Effector memory CD8-positive, alpha-beta T cell (primary cell): ENCODE data around the gene PSMD6.

ENCODE experiments used
- ATAC-seq: fragments of 150-1000 bp; cut with Tn5 transposase; replicated peaks from 2 replicates; pipeline ENCODE4 v1.10.0; 2021; ENCODE audit warnings: mild to moderate bottlenecking, moderate library complexity
- DNase-seq, 3 experiments: peaks; one replicate each; pipeline ENCODE4 v3.0.0; 2021
- H3K27ac Mint-ChIP-seq, 2 donors: one replicate each; pipeline ENCODE4 v1.8.0; 2022; ENCODE audit warnings: mild to moderate bottlenecking in 2 of 2, mixed read lengths in 2 of 2, moderate library complexity in 2 of 2
- H3K27me3 Mint-ChIP-seq, 2 donors: one replicate each; pipeline ENCODE4 v1.8.0; 2022; ENCODE audit warnings: mixed read lengths in 2 of 2
- H3K36me3 Mint-ChIP-seq: one replicate; pipeline ENCODE4 v1.8.0; 2022; ENCODE audit warnings: mild to moderate bottlenecking, moderate library complexity, mixed read lengths; ENCODE audit not compliant: insufficient read depth
- H3K4me1 Mint-ChIP-seq, 2 donors: one replicate each; pipeline ENCODE4 v1.8.0; 2022; ENCODE audit warnings: low read depth in 2 of 2, mixed read lengths in 2 of 2
- H3K4me3 Mint-ChIP-seq, 2 donors: one replicate each; pipeline ENCODE4 v1.8.0; 2022; ENCODE audit warnings: mild to moderate bottlenecking in 2 of 2, mixed read lengths in 2 of 2, moderate library complexity in 2 of 2
- H3K9me3 Mint-ChIP-seq, 2 donors: one replicate each; pipeline ENCODE4 v1.8.0; 2022; ENCODE audit warnings: mixed read lengths in 2 of 2

The PSMD6 gene

DNA sequence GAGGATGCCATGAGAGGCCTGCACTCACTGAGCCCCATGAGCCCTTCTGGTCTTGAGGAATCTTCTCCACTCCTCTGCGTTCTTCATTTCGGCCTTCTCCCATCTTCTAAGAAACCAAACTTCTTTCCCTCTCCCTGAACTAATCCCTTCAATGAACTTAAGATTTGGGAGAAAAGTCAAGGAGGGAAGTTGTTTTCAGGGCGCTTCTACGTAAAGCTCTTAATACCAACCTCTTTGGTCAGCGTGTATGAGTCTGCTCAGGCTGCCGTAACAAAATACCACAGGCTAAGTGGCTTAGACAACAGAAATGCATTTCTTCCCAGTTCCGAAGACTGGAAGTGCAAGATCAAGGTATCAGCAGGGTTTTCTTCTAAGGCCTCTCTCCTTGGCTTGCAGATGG is 13.8 kb upstream of the PSMD6 start:
- Mint-ChIP-seq H3K4me1 (no peaks in the 10 kb centered on the region), H3K27me3 (peaks cover 31 to 50% of the 10 kb centered on the region in 2 donors), H3K36me3 (peaks cover 2% of the 10 kb centered on the region), H3K27ac (no peak overlapping the region), H3K9me3 (no peaks in the 10 kb centered on the region), H3K4me3 (no peak overlapping the region)
- ATAC-seq: no peak
- DNase-seq: no peak

DNA sequence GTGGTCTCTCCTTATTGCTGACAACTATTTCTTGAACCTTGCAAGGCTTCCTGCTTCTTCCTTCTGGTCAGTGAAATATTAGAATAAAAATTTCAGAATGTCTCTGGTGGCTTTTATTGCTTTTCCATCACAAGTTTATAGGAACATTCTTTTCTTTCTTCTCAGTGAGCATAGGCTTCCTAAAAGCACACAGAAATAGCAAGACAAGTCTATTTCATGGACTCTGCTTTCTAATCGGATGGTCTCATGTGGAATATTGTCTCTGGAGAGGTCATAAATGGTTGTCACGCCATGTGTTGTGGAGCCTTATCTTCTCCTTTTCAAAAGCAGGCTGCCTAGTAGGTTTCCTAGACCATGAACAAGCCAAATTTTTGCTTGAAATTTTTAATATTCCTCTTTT is 9.8 kb upstream of the PSMD6 start:
- peaks cover 27 to 32% of the 10 kb centered on the region in 2 donors for H3K27me3 Mint-ChIP-seq
- no peak for DNase-seq
- no peaks in the 10 kb centered on the region for H3K36me3 Mint-ChIP-seq
- H3K9me3 Mint-ChIP-seq: no peaks in the 10 kb centered on the region
- H3K27ac Mint-ChIP-seq: no peak overlapping the region
- peaks cover 2 to 5% of the 10 kb centered on the region in 2 donors for H3K4me1 Mint-ChIP-seq
- H3K4me3 Mint-ChIP-seq: no peak overlapping the region
- no peak for ATAC-seq

DNA sequence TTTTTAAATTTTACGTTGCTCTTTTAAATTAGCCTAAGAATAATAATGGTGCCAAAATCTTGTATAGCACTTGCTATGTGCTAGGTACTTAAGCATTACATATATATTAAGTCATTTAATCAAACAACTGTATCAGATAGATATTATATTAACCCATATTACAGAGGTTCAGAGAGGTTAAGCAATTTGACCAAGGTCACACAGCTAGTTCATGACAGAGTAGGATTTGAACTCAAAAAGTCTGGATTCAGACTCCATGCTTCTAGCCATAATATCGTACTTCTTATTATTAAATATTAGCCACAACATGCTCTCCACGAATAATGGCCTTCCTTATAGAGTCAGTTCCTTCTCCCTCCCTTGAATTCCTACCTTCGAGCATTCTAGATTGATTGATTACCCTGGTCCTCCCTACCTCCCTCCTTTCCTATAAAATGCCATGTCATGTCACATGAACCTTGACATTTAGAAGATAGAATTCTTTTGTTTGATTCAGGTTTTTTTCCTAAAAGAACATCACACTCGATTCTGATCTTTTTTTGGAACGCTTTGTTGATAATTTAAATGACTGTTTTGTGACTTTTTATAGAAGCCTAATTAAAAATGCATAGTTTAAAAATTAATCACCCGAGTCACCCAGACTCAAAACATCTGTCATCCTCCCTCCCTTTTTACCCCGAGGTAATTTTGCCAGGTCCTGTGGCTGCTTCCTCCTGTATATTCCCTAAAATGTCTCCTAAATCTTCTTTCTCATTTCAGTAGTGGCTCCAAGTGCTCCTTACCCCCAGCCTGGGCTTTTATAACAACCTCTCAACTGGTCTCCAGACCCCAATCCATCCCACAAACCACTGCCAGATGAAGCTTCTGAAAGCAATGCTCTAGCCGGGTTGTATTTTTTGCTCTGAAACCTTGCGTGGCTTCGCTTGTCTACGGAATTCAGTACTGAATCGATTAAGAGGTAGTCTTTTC is 8.5 kb upstream of the PSMD6 start:
- Mint-ChIP-seq H3K9me3 (no peaks in the 10 kb centered on the region), H3K36me3 (no peaks in the 10 kb centered on the region), H3K4me1 (peaks cover 2 to 5% of the 10 kb centered on the region in 2 donors), H3K27me3 (peaks cover 27 to 32% of the 10 kb centered on the region in 2 donors), H3K27ac (no peak overlapping the region), H3K4me3 (peak overlapping the region in 1 of 2 donors; percentile 3)
- DNase-seq (no peak), ATAC-seq (no peak)

DNA sequence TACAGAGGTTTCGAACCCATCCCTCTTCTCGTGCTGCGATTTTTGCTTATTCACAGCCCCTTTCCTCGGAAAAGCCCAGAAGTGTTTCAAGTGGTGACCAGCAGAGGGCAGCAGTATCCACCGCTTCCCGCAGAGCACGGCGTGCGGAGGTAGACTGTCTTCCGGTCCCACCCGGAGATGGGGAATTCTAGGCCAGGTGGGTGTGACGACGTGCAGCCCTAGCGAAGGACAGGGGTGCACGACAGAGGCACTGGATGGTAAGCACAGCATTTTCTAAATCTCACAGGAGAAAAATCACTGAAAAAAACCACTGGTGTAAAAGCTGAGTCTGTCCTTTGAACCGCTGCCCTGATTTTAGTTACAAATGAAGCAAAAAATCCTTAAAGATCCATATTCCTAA is 7.4 kb upstream of the PSMD6 start:
- DNase-seq: peak; percentile 59 to 66 (median 65)
- H3K4me3 Mint-ChIP-seq: peak overlapping the region; percentile 78 to 79
- no peaks in the 10 kb centered on the region for H3K36me3 Mint-ChIP-seq
- H3K27me3 Mint-ChIP-seq: peaks cover 27 to 33% of the 10 kb centered on the region in 2 donors
- peaks cover 2 to 5% of the 10 kb centered on the region in 2 donors for H3K4me1 Mint-ChIP-seq
- ATAC-seq: peak; percentile 99
- no peaks in the 10 kb centered on the region for H3K9me3 Mint-ChIP-seq
- peak overlapping the region; percentile 31 to 58 for H3K27ac Mint-ChIP-seq

DNA sequence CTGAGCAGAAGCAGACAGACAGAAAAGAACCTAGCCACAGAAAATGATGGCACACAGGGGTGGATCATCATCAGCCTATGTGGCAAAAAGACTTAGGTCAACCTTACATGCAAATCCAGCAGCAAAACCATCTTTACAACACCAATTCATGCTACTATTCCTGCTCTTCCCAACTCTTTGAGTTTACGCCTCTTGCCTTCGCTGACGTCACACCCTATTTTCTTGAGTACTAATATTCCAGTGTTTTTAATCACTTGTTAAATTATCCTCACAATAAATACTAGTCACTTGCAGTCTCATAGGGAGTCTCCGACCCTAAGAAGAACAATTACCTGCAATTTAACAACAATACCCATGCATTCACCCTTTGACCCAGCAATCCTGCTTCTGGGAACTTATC is 6.0 kb upstream of the PSMD6 start:
- Mint-ChIP-seq H3K4me1 (peaks cover 3 to 5% of the 10 kb centered on the region in 2 donors), H3K27me3 (peaks cover 27 to 33% of the 10 kb centered on the region in 2 donors), H3K9me3 (no peaks in the 10 kb centered on the region), H3K4me3 (no peak overlapping the region), H3K36me3 (no peaks in the 10 kb centered on the region), H3K27ac (no peak overlapping the region)
- no peak for DNase-seq
- ATAC-seq: no peak

DNA sequence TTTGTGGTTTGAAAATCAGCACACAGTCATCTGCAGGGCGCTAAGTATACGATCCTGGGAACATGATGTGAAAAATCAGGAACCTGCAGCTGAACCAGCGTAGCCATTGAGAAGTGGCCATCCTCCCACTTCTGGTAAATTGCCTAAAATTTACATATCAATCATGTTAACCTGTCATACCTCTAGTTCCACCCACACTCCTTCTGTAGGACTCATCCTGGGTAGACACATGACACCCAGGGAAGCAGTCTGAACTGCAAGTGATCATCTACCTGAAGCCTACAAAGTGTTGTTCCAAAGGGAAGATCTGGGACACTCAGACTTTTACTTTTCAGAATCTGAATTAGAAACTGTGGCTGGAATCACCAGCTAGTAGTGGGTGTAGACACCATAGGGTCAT is 5.5 kb upstream of the PSMD6 start:
- Mint-ChIP-seq H3K4me1 (peaks cover 6 to 8% of the 10 kb centered on the region in 2 donors), H3K4me3 (no peak overlapping the region), H3K27ac (no peak overlapping the region), H3K36me3 (no peaks in the 10 kb centered on the region), H3K9me3 (no peaks in the 10 kb centered on the region), H3K27me3 (peaks cover 27 to 33% of the 10 kb centered on the region in 2 donors)
- no peak for DNase-seq
- no peak for ATAC-seq

DNA sequence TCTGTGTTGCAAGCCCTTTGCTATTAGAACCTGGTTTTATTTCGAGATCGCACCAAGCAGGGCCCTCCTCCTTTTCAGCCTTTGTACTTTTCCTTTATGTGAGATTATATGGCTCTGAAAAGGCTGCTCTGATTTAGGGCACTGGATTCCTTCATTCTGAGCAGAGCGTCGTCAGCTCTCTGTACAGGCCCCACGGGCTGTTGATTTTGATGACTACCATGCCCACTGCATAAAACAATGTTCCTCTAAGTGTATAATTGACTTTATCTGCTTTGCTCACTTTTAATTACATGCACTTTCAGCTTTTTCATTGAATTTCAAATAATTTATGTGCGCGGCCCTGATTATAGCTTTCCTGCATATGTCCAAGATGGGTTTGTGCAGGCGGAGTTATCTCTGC is 4.4 kb upstream of the PSMD6 start:
- peaks cover 8% of the 10 kb centered on the region for H3K36me3 Mint-ChIP-seq
- H3K9me3 Mint-ChIP-seq: no peaks in the 10 kb centered on the region
- no peak overlapping the region for H3K4me3 Mint-ChIP-seq

DNA sequence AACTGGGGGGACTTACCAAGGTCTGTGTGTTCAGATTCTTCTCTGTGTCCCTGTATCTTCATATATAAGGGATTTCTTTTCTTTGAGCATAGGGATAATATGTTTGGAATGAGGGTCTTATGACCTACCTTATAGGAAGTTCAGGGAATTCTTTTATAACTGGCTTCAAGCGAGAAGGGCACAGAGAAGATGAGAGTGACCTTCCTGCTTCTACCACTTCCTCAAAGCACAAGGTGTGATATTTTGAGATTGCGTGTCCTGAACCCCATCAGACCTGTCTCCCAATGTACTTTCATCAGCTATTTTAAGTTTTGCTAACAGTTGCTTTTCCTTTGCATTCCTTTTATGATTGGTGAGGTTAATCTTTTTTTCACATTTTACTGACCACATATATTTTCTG is 3.1 kb upstream of the PSMD6 start:
- Mint-ChIP-seq H3K9me3 (no peaks in the 10 kb centered on the region), H3K36me3 (peaks cover 21% of the 10 kb centered on the region), H3K27ac (no peak overlapping the region), H3K4me1 (peaks cover 22 to 25% of the 10 kb centered on the region in 2 donors), H3K27me3 (peaks cover 27 to 33% of the 10 kb centered on the region in 2 donors), H3K4me3 (no peak overlapping the region)
- ATAC-seq: no peak
- DNase-seq: no peak

More for the DNA sequence above, 4.4 kb upstream of the PSMD6 start:
- no peak for ATAC-seq
- no peak for DNase-seq
- Mint-ChIP-seq H3K4me1 (peaks cover 11 to 13% of the 10 kb centered on the region in 2 donors), H3K27ac (no peak overlapping the region), H3K27me3 (peaks cover 27 to 33% of the 10 kb centered on the region in 2 donors)

DNA sequence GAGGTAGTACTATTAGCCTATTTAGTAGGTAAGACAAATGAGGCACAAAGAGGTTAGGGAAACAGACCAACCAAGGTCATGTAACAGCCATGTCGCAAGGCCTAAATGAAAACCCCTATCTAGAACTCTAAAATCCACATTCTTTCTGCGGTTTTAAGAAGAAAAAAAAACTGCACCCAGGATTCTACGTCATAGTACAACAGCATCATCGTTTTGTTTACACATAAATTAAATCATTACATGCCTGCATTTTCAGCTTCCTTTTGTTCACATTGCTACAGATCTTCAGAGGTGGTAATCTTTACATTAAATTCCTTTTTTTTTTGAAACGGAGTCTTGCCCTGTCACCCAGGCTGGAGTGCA is 548 bp upstream of the PSMD6 start:
- no peak for ATAC-seq
- DNase-seq: no peak
- Mint-ChIP-seq H3K4me3 (peak overlapping the region; percentile 88 to 94), H3K27ac (peak overlapping the region; percentile 94 to 96), H3K36me3 (peaks cover 43% of the 10 kb centered on the region), H3K27me3 (peaks cover 19 to 22% of the 10 kb centered on the region in 2 donors), H3K9me3 (no peaks in the 10 kb centered on the region), H3K4me1 (peaks cover 24 to 27% of the 10 kb centered on the region in 2 donors)

DNA sequence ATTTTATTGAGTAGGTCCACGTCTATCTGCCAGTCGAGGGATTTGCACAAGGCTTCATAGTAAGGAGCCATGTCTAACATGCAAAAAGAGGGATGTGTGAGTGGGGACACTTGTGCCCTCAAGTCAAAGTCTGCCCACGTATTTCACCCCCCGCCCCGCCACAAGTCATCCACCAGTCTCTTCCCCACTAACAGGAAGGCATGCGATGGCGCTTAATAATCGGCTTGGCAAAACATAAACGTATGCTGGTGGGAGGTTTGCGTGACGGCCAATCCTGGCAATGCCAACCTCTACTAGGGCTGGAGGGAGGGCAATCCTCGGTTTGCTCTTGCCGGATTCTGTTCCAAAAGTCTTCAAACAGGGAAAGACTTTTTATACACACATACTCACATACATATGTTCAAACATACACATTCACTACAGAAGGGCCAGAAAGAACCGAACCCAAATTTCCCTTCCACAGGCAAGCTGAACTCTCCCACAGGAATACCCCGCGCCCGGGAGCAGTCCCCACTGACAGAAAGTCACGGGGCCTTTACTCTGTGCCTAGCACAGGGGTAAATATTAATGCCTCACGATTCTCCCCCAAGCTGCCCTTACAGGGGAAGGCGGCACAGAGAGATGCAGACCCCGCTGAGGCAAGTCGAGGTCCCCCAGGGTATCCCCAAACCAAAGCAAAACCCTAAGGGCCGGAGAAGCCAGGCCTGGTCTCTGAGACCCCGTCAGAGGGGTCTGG is 675 bp downstream of the PSMD6 start:
- Mint-ChIP-seq H3K27me3 (peaks cover 7 to 9% of the 10 kb centered on the region in 2 donors), H3K27ac (peak overlapping the region; percentile 94 to 96), H3K4me1 (peaks cover 24 to 31% of the 10 kb centered on the region in 2 donors), H3K9me3 (no peaks in the 10 kb centered on the region), H3K36me3 (peaks cover 54% of the 10 kb centered on the region), H3K4me3 (peak overlapping the region; percentile 88 to 94)
- peak; percentile 2 for ATAC-seq
- peak in 1 of 3 experiments; percentile 5 for DNase-seq

DNA sequence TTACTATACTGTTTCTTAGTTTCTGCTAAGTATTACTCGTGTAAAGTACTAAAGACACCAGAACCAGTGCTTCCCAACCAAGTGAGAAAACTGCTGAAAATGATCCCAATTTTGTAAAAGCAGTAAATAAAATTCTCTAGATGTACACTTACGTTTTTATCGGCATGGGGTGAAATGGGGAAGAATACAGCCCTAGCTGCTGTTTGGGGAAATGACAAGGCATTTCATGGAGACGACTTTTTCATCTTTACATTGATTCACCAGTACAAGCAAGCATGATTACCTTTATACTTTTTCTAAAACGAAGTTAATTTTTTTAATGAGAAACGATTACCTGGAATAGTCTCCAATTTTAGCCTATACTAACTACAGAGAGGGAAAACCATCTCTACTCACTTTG is 1.4 kb downstream of the PSMD6 start:
- Mint-ChIP-seq H3K36me3 (peaks cover 59% of the 10 kb centered on the region), H3K27ac (peak overlapping the region; percentile 94 to 96), H3K4me3 (peak overlapping the region; percentile 88 to 94), H3K27me3 (peaks cover under 1 to 2% of the 10 kb centered on the region in 2 donors), H3K9me3 (no peaks in the 10 kb centered on the region), H3K4me1 (peaks cover 24 to 35% of the 10 kb centered on the region in 2 donors)
- no peak for ATAC-seq
- DNase-seq: no peak

DNA sequence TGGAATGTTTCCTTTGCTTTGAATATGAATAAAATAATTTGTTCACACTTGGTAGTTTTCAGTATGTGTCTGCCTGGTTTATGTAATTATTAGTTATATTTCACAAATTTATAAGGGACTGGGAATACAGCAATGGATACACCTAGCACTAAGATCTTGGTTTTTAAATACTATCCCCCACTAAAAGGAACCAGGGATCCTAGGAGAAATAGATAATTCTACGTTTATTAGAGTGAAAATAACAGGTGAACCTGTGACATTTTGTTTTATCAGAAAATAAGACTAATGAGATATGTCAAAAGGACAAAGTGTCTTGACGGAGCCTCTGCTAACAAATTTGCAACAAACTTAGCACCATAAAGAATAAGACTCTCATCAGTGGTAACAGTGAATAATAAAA is 3.4 kb downstream of the PSMD6 start:
- H3K4me1 Mint-ChIP-seq: peaks cover 25 to 42% of the 10 kb centered on the region in 2 donors
- H3K27ac Mint-ChIP-seq: no peak overlapping the region
- H3K9me3 Mint-ChIP-seq: no peaks in the 10 kb centered on the region
- H3K27me3 Mint-ChIP-seq: no peaks in the 10 kb centered on the region
- peaks cover 77% of the 10 kb centered on the region for H3K36me3 Mint-ChIP-seq
- no peak for DNase-seq
- ATAC-seq: no peak
- no peak overlapping the region for H3K4me3 Mint-ChIP-seq

DNA sequence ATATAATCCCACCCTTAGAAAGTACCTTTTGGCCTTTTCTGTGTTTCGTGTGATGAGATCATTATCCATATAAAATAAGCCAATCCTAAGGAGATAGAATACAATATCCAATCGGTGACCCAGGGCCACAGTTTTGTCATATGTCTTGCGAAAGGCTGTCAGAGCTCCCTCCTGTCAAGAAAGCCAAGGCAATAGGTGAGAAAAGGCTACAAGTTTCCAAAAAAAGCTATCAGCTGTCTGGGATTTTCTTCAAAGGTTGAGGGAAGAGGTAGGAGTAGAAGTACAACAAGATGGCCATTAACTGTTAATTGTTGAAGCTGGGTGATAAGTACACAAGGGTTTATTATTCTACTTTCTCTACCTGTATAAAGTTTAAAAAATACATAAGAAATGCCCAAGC is 4.0 kb downstream of the PSMD6 start:
- no peaks in the 10 kb centered on the region for H3K9me3 Mint-ChIP-seq
- no peaks in the 10 kb centered on the region for H3K27me3 Mint-ChIP-seq
- H3K27ac Mint-ChIP-seq: no peak overlapping the region
- ATAC-seq (no peak), DNase-seq (no peak)
- peaks cover 30 to 47% of the 10 kb centered on the region in 2 donors for H3K4me1 Mint-ChIP-seq
- peaks cover 83% of the 10 kb centered on the region for H3K36me3 Mint-ChIP-seq
- H3K4me3 Mint-ChIP-seq: no peak overlapping the region
